ENCODE measurements around the gene TMEM132E.

Gene TMEM132E

DNA sequence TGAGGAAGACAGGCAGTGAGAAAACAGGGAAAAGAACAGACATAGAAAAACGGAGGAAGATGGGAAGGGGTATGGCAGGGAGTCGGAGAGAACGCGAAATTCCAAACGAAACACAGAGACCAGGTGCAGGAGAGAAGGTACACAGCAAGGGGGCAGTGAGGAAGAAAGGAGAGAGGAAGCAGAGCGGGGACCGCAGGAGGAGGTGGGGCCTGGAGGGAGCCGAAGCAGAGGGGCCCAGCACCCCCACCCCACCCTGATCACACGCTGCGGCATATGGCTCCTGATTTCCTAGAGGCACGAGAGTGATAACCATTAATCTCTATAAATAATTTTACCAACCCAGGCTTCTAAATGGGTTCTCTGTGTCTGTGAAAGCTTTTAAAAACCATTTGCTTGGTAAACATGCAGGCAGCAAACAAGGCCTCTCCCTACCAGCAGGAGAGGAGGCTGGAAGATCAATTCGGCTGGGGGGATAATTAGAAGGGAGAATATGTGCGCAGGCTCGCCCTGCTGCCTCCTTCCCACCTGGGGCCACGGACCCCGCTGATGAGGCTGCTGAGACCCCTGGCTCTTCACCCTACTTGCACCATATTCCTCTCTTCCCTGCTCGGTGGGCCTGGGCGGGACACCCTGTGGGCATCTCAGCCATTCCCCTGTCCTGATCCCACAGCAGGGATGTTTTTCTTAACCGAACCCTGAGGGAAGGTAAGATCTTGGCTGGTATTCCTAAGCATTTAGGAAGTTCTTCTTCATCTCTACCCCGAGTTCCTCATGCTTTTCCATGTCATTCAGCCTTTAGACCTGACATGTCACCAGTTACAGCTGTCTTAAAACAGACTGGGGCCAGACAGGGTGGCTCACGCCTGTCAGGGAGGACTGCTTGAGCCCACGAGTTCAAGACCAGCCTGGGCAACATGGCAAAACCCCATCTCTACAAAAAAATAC is 86.7 kb downstream of the TMEM132E start:
- no peak for DNase-seq (ENCODE audit: low spot score)

GRCh38 chr17:34667656-34668055 is 88.3 kb downstream of the TMEM132E start:
- no peak for DNase-seq (ENCODE audit: low spot score)

DNA sequence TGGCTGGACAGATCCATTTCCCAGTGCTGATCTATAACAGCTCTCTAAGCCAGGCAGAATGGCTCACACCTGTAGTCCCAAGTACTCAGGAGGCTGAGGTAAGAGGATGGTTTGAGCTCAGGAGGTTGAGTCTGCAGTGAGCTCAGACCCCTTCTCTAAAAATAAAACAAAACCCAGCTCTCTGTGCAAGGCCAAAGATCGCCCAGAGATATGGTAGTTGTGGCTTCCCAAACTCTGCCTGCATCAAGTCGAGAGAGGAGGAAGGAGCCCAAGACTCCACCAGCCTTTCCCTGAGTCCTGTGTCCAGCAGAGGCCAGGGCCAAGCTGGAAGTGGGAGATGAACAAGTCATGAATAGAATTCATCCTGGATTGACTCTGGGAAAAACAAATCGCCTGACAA is 88.8 kb downstream of the TMEM132E start:
- no peak for DNase-seq (ENCODE audit: low spot score)

- DNase-seq (ENCODE audit: low spot score), result no peak
These were observed 90.1 kb downstream of the TMEM132E start for GRCh38 chr17:34669511-34669910.

GRCh38 chr17:34670618-34671017 is 91.2 kb downstream of the TMEM132E start:
- no peak for DNase-seq (ENCODE audit: low spot score)

DNA sequence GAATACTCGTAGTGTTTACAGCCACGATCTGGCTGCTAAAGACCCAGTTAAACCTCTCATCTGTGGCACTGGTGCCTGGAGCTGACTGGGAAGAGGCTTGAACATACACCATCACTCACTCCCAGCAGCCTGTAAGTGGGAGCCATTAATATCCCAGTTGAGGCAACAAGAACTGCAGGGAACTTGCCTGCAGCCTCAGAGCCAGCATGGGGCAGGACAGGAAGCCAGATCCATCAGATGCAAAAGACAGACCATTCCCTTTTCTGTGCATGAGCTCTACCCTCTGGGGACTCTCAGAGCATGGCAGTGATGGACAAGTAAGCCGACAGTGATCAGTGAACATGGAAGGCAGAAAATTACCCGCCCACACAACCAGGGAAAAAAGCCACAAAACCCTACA is 91.8 kb downstream of the TMEM132E start:
- no peak for DNase-seq (ENCODE audit: low spot score)

GRCh38 chr17:34672176-34672785 is 92.9 kb downstream of the TMEM132E start:
- DNase-seq (ENCODE audit: low spot score), result no peak

DNA sequence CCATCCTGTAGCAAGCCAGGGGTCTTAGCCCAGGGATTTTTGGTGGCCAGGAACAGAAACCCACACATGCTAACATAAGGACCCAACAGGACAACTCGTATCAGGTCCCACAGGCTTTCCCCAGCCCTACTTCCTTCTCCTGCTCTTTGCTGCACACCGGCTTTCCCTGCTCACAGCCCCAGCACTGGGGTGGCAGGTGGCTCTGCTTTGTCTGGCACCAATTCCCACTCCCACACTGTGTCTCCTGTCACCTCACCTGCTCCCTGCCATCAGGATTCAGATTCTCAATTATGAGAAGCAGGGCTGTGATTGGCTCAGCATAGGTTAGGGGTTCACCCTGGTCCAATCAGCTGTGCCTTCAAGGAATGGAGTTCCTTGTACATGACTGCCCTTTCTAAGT is 94.1 kb downstream of the TMEM132E start:
- no peak for DNase-seq (ENCODE audit: low spot score)

DNA sequence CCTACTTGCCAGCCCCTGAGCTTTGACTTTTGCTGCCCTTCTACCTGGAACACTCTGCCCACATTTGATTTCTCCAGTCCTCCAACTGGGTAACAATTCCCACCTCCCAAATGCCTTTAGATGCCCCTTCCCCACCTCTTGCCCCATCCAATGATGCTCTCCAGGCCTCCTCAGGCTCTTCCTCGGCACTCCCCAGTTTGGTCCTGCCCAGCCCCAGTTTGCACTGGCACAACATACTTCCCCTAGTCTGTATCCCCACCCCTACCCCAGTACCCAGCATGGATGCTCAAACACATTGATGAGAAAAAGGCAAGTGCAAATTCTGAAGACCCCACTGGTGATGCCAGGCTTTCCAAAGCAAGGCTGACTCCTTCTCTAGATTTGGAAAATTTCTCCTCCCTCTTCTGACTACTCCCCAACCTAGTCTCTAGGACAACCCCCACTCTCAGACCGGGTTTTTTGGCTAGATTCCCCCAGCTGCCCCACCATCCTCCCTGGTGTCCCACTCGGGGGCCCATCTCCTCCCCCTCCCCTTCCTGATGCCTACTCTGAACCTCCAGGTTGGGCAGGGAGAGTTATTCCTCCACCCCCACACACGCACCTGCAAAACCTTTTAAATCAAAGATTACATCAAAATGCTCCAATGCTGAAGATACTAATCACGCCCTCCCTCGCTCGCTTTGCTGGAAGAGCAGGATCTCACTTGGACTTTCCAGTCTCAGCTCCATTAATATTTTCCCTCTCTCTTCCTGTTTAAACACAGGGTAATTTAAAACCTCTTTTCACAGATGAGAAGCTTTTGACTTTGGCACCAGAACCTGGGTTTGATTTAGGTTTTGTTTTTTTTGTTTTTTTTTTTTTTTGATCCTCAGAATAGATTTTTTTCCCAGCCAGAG is 94.9 kb downstream of the TMEM132E start:
- no peak for DNase-seq (ENCODE audit: low spot score)

DNA sequence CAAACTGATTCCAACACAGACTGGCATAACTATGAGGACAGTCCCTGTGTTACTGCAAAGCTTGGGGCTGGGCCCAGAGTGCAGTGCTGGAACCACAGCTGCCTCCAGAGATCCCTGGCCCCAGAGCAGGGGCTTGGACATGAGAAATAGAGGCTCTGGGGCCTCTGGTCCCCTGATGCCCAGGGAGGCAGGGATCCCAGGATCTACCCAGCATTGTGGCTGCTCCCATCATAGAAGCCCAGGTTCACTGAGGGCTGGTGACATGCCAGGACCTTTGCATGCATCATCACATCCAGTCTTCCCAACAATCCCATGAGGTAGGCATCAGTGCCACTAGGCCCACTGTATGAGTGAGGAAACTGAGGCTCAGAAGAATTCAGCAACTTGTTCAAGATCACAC is 95.8 kb downstream of the TMEM132E start:
- no peak for DNase-seq (ENCODE audit: low spot score)

DNA sequence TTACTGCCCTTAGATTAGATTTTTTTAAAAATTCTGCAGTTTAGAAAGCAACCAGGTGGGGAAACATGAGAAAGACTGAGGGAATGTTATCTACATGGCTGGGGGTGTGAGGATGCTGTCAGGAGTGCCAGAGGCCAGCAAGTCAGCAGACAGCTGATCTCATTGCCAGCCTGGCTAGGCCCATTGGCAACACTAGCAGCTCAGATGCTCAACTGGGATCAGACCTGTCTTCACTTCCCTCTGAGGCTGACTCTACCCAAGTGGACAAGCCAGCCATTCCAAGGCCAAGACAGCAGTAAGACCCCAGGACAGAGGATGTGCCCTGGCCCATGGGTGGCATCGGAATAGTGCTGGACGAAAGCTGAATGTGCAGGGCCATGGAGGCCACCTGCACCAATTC is 96.2 kb downstream of the TMEM132E start:
- no peak for DNase-seq (ENCODE audit: low spot score)

DNA sequence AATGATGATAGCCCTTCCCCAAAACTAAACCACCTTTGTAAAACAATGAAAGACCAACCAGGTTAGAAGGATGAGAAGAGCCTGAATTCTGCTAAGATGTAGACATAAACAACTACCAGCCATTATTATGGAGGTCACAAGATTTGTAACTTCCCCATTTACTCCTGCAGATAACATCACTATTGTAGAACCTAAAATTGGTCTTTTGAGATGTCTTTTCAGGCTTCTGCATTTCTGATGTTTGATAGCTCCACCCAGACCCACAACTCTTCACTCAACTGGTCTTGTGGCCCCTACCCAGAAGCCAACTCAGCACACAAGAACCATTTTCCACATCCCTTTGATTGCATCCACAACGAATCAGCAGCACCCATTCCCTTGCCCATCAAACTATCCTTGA is 100.8 kb downstream of the TMEM132E start:
- DNase-seq (ENCODE audit: low spot score), result no peak

- DNase-seq (ENCODE audit: low spot score), result no peak
These were observed 102.9 kb downstream of the TMEM132E start for GRCh38 chr17:34682305-34682704.

- DNase-seq (ENCODE audit: low spot score), result no peak
These were observed 104.0 kb downstream of the TMEM132E start for GRCh38 chr17:34683390-34683789.

Data from kidney tubule cell (primary cell).